ENCODE results near the gene POPDC2.

POPDC2 gene, protein sequence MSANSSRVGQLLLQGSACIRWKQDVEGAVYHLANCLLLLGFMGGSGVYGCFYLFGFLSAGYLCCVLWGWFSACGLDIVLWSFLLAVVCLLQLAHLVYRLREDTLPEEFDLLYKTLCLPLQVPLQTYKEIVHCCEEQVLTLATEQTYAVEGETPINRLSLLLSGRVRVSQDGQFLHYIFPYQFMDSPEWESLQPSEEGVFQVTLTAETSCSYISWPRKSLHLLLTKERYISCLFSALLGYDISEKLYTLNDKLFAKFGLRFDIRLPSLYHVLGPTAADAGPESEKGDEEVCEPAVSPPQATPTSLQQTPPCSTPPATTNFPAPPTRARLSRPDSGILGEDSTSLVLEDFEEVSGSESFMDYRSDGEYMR

DNA sequence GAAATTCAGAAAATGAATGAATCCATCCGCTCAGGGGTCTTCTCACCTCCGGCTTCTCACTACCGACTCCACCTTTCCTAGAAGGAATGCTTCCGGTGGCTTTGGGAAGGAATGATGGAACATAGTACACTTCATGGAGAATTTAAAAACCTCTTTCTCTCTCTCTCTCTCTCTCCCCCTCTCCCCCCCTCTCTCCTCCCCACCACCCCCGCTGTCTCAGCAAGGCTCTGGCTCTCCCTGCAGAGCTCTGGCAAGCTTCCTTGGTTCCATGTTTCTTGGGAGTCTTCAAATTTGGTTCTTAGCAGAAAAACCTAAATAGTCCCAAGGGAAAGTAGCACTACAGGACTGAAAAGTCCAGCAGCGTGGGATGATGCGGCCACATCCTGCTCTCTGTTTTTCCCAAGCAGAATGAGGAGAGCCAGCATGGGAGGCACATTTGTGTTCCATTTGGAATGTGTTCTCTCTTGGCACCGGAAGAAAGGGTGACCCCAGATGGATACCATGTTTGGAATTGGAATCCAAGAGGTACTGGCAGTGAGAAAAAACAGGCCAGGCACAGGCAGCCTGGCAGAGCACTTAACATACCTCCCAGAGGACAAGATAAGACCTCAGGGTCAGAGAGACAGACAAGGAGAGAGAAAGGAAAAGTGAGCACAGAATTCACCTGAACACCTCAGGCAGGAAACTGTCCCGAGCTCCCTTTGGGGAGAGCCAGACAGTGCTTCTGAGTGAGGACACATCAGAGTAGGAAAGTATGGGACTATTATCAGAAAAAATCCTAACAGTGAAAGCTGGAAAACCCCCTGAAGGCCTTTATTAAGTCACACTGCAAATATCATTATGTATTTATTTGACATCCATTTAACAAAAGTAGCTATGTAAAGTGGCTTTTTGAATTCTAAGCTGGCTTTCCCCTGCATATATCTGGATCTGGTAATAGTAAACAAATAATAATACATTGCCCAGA is at the start of gene POPDC2:
Gene POPDC2, minus strand, starts transcription at position 116 of the 967 bp plus-strand sequence. CDS start 166 bp downstream, outside the sequence.
- no peak for TF ChIP-seq POLR2AphosphoS5 (IDR thresholded peaks at IDR 0.05; ENCODE audit: borderline replicate concordance, low read depth, low read length)
- no peak for TF ChIP-seq FOXP2 (optimal IDR thresholded peaks at IDR 0.05; ENCODE audit: control extremely low read depth, extremely low read length, insufficient read depth)
- TF ChIP-seq EZH2 (IDR thresholded peaks at IDR 0.05): no peak
- Histone ChIP-seq H3K9ac (ENCODE audit: insufficient read length) (no peak within 1 kb of the TSS), H3K36me3 (ENCODE audit: insufficient read depth, low read length) (no peaks in the 10 kb centered on the region), H3K9me3 (ENCODE audit: low read depth, low read length) (no peaks in the 10 kb centered on the region), H3K27ac (no peak within 1 kb of the TSS), H3K4me3 (no peak within 1 kb of the TSS)
- no peak for DNase-seq (ENCODE audit: low read depth, low spot score)

DNA sequence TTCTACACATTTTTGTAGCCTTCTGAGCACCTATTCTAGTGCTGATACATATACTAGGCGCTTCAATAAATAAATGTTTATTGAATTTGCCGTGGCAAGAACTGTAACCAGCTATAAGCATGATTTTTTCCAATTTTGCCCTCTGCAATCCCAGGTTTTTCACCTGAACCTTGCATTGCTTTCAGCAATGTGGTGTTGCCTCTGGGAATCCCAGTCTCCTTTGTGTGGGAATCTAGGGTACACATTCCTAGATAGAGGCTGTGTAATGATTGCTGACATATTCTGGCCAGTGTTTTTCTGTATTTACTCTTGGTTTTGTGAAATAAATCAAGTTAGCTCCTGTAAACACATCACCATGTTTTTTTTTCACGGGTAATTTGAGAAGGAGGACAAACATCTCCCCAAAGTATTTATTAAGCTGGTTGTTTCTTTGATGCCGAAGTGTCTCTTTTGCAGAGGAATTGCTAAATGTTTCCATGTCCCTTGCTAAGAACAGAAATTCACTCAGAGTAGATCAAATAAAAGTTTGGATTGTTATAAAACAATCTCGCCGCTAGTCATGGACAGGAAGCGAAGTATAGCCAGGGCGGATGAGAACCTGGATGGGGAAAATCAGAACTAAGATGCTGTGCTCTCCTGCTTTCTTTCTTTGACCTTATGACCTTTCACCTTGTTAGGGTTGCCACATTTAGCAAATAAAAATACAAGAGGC is 43.6 kb upstream of the POPDC2 start:
- Histone ChIP-seq H3K9ac (ENCODE audit: insufficient read length) (no peak overlapping the region), H3K36me3 (ENCODE audit: insufficient read depth, low read length) (no peaks in the 10 kb centered on the region), H3K27ac (no peak overlapping the region), H3K4me3 (no peak overlapping the region), H3K9me3 (ENCODE audit: low read depth, low read length) (no peaks in the 10 kb centered on the region)
- DNase-seq (ENCODE audit: low read depth, low spot score): no peak
- no peak for TF ChIP-seq POLR2AphosphoS5 (IDR thresholded peaks at IDR 0.05; ENCODE audit: borderline replicate concordance, low read depth, low read length)
- TF ChIP-seq FOXP2 (optimal IDR thresholded peaks at IDR 0.05; ENCODE audit: control extremely low read depth, extremely low read length, insufficient read depth): no peak
- no peak for TF ChIP-seq EZH2 (IDR thresholded peaks at IDR 0.05)

DNA sequence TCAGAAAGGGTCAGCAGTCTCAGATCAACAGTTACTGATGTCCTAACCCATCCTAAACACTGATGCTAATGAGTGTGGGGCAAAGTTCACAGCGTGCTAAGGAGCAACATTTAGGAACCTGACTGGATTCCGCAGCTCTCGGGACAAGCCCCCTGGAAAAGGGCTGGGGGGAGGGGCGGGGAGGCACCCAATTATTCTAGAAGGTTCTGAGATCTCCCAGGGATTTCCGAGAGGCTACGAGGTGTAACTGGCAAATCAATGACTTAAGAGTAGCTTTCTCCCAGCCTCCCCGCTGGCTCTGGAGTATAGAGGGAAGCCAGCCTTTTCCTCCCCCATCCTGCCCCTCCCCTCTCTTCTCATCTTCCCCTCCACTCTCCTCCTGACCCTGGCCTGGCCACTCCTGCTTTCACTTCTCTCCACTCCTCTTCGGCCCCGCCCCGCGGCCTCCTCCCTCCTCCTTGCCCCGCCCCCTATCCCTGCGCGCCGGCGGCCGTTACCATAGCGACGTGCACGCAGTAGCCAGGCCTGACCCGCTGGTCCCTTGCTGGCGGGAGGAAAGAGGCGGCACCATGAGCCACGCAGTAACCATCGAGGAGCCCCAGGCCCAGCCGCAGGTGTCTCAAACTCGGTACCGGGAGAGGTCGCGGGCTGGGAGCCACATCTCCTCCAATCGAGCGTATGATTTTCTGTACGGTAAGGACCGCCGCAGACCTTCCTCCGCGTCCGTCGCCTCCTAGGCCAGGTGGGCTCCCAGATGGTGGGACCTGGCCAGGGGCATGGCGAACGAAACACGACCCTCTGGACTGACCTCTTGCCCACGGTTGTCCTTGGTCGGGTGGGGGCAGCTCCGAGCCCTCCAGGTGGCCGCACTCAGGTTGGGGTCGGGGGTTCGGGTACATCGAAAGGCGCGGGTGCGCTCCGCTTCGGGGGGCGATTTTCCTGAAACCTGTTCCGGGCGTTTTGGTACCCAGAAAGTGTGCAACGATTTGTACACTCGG is 42.4 kb upstream of the POPDC2 start, which contains the start of gene CFAP91:
Gene CFAP91, plus strand, starts transcription at position 493 of the 998 bp plus-strand sequence. Its CDS starts 77 bp downstream, at position 570.
- no peak within 1 kb of the TSS for H3K9ac ChIP-seq (ENCODE audit: insufficient read length)

DNA sequence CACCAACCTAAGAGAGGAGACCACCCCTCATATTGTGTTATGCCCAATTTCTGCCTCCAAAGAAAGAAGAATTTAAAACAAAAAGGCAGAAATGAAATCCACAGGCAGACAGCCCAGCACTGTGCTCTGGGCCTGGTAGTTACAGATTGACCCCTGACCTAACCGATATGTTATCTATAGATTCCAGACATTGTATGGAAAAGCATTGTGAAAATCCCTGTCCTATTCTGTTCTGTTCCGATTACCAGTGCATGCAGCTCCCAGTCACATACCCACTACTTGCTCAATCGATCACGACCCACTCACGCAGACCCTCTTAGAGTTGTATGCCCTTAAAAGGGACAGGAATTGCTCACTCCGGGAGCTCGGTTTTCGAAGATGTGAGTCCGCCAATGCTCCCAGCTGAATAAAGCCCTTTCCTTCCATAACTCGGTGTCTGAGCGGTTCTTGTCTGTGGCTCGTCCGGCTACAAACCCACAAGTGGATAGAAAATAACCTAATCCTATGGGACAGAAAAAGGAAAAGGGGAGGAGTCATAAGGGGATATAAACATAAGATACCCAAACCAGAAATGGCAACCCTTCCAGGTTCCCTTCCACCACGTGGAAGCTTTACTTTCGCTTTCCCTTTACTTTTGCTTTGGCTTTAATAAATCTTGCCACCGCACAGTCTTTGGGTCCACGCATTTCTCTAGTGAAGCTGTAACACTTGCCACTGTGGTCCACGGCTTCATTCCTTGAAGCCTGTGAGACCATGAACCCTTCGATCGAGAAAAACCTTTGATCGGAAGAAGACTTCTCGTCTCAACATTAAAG is 40.7 kb upstream of the POPDC2 start:
- H3K36me3 ChIP-seq (ENCODE audit: insufficient read depth, low read length): no peaks in the 10 kb centered on the region
- no peak for DNase-seq (ENCODE audit: low read depth, low spot score)
- no peaks in the 10 kb centered on the region for H3K9me3 ChIP-seq (ENCODE audit: low read depth, low read length)
- H3K4me3 ChIP-seq: no peak overlapping the region
- no peak overlapping the region for H3K9ac ChIP-seq (ENCODE audit: insufficient read length)
- no peak overlapping the region for H3K27ac ChIP-seq
- TF ChIP-seq POLR2AphosphoS5 (IDR thresholded peaks at IDR 0.05; ENCODE audit: borderline replicate concordance, low read depth, low read length): no peak
- TF ChIP-seq EZH2 (IDR thresholded peaks at IDR 0.05): no peak
- no peak for TF ChIP-seq FOXP2 (optimal IDR thresholded peaks at IDR 0.05; ENCODE audit: control extremely low read depth, extremely low read length, insufficient read depth)

More for the DNA sequence above, 42.4 kb upstream of the POPDC2 start, which contains the start of gene CFAP91:
- DNase-seq (ENCODE audit: low read depth, low spot score): no peak
- H3K9me3 ChIP-seq (ENCODE audit: low read depth, low read length): no peaks in the 10 kb centered on the region
- H3K36me3 ChIP-seq (ENCODE audit: insufficient read depth, low read length): no peaks in the 10 kb centered on the region
- TF ChIP-seq POLR2AphosphoS5 (IDR thresholded peaks at IDR 0.05; ENCODE audit: borderline replicate concordance, low read depth, low read length): no peak
- no peak for TF ChIP-seq FOXP2 (optimal IDR thresholded peaks at IDR 0.05; ENCODE audit: control extremely low read depth, extremely low read length, insufficient read depth)
- no peak for TF ChIP-seq EZH2 (IDR thresholded peaks at IDR 0.05)
- H3K4me3 ChIP-seq: no peak within 1 kb of the TSS
- no peak within 1 kb of the TSS for H3K27ac ChIP-seq

DNA sequence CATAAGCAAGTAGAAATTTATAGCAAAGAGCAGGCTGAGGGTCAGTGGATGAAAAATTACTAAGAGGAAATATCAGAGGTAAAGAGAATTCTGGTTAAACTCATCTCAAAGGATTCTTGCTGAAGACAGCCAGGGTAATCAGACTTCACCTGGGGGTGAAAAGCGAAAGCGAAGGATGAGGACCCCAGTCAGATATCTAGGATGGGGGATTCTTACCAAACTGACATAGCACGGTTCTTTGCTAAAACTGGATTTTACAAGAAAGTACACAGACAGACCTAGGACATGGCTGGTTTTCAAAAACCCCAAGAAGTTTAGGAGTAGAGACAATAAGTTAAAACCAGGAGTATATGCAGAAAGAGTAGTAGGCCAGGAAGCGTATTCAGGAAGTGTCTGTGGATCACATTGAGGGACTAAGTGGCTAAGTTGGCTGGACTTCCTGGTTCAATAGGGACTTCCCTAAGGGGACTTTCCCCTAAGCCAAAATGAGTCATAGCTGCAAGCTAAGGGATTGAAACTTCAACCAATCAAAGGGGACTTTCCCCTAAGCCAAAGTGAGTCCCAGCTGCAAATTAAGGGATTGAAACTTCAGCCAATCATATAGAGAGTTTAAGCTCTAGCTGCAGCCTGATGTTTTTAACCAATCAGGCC is 40.0 kb upstream of the POPDC2 start:
- TF ChIP-seq POLR2AphosphoS5 (IDR thresholded peaks at IDR 0.05; ENCODE audit: borderline replicate concordance, low read depth, low read length) (no peak), FOXP2 (optimal IDR thresholded peaks at IDR 0.05; ENCODE audit: control extremely low read depth, extremely low read length, insufficient read depth) (no peak), EZH2 (IDR thresholded peaks at IDR 0.05) (no peak)
- DNase-seq (ENCODE audit: low read depth, low spot score): no peak
- no peak overlapping the region for H3K4me3 ChIP-seq
- H3K9ac ChIP-seq (ENCODE audit: insufficient read length): no peak overlapping the region
- H3K27ac ChIP-seq: no peak overlapping the region
- no peaks in the 10 kb centered on the region for H3K9me3 ChIP-seq (ENCODE audit: low read depth, low read length)
- no peaks in the 10 kb centered on the region for H3K36me3 ChIP-seq (ENCODE audit: insufficient read depth, low read length)

DNA sequence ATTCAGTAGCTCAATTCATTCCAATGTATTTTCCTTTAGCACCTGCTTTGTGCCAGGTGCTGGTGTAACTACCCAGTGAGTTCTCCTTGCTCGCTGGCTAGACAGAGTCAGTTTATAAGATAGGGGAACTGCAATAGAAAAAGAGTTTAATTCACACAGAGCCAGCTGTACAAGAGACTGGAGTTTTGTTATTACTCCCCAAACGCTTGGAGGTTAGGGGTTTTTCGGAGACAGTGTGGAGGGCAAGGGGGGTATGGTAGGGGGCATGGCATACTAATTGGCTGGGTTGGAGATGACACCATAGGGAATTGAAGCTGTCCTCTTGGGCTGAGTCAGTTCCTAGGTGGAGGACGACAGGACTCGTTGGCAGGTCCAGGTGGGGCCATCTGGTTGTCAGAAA is 37.0 kb upstream of the POPDC2 start:
- no peak overlapping the region for H3K9ac ChIP-seq (ENCODE audit: insufficient read length)
- H3K4me3 ChIP-seq: no peak overlapping the region
- H3K36me3 ChIP-seq (ENCODE audit: insufficient read depth, low read length): no peaks in the 10 kb centered on the region
- TF ChIP-seq FOXP2 (optimal IDR thresholded peaks at IDR 0.05; ENCODE audit: control extremely low read depth, extremely low read length, insufficient read depth): no peak
- no peak for TF ChIP-seq EZH2 (IDR thresholded peaks at IDR 0.05)
- TF ChIP-seq POLR2AphosphoS5 (IDR thresholded peaks at IDR 0.05; ENCODE audit: borderline replicate concordance, low read depth, low read length): no peak
- DNase-seq (ENCODE audit: low read depth, low spot score): no peak
- H3K9me3 ChIP-seq (ENCODE audit: low read depth, low read length): no peaks in the 10 kb centered on the region
- no peak overlapping the region for H3K27ac ChIP-seq

All from SK-N-MC (cell line).